ENCODE results near the gene CCNL2.

The CCNL2 gene

GRCh38 chr1:1355416-1355815 lies 43.7 kb downstream of the CCNL2 start:
- DNase-seq (ENCODE audit: low read depth): peak; percentile 51

GRCh38 chr1:1354271-1355247 lies 44.6 kb downstream of the CCNL2 start:
- DNase-seq (ENCODE audit: low read depth): no peak

GRCh38 chr1:1353389-1354151 lies 45.6 kb downstream of the CCNL2 start:
- DNase-seq (ENCODE audit: low read depth): no peak

- no peak for DNase-seq (ENCODE audit: low read depth)
These were observed 46.2 kb downstream of the CCNL2 start for GRCh38 chr1:1352786-1353388.

- DNase-seq (ENCODE audit: low read depth): peak; percentile 64
These were observed 47.4 kb downstream of the CCNL2 start for GRCh38 chr1:1351511-1352427.

- DNase-seq (ENCODE audit: low read depth): peak; percentile 77
These were observed 49.7 kb downstream of the CCNL2 start, which contains the start of gene DVL1 for GRCh38 chr1:1349256-1350012. Gene DVL1 (minus strand): TSS chr1:1349418. CDS start chr1:1349065, 353 bp downstream.

- no peak for DNase-seq (ENCODE audit: low read depth)
These were observed 50.5 kb downstream of the CCNL2 start for GRCh38 chr1:1348420-1349255.

GRCh38 chr1:1347663-1348419 lies 51.3 kb downstream of the CCNL2 start:
- no peak for DNase-seq (ENCODE audit: low read depth)

- no peak for DNase-seq (ENCODE audit: low read depth)
These were observed 52.0 kb downstream of the CCNL2 start for GRCh38 chr1:1347026-1347595.

- no peak for DNase-seq (ENCODE audit: low read depth)
These were observed 52.6 kb downstream of the CCNL2 start for GRCh38 chr1:1346501-1346890.

GRCh38 chr1:1345860-1346500 lies 53.2 kb downstream of the CCNL2 start:
- no peak for DNase-seq (ENCODE audit: low read depth)

GRCh38 chr1:1345384-1345783 lies 53.8 kb downstream of the CCNL2 start:
- no peak for DNase-seq (ENCODE audit: low read depth)

GRCh38 chr1:1344655-1345361 lies 54.3 kb downstream of the CCNL2 start:
- no peak for DNase-seq (ENCODE audit: low read depth)

GRCh38 chr1:1343811-1344421 lies 55.2 kb downstream of the CCNL2 start:
- DNase-seq (ENCODE audit: low read depth): no peak

- DNase-seq (ENCODE audit: low read depth): no peak
These were observed 56.5 kb downstream of the CCNL2 start for GRCh38 chr1:1342584-1343115.

GRCh38 chr1:1342061-1342562 lies 57.0 kb downstream of the CCNL2 start:
- no peak for DNase-seq (ENCODE audit: low read depth)
